DND-41 (cell line): ENCODE data around the gene CYP4F3.

Experiments used
- EZH2 ChIP-seq: IDR thresholded peaks from 3 replicates; pipeline ENCODE4 v1.6.1; 2012; ENCODE audit warnings: borderline replicate concordance, low read depth, mild to moderate bottlenecking, moderate library complexity, low read length, inconsistent platforms; ENCODE audit not compliant: severe bottlenecking
- TF ChIP-seq, protein P1 (sequence below): IDR thresholded peaks from 2 replicates; pipeline ENCODE4 v1.5.1; 2012; ENCODE audit warnings: borderline replicate concordance, low read length, moderate library complexity, mild to moderate bottlenecking; ENCODE audit not compliant: poor library complexity, severe bottlenecking; ENCODE audit errors: extremely low read depth

GRCh38 chr19:15701757-15702533, 61.2 kb downstream of the CYP4F3 start:
- TF ChIP-seq EZH2, result no peak
- TF ChIP-seq, protein P1, sequence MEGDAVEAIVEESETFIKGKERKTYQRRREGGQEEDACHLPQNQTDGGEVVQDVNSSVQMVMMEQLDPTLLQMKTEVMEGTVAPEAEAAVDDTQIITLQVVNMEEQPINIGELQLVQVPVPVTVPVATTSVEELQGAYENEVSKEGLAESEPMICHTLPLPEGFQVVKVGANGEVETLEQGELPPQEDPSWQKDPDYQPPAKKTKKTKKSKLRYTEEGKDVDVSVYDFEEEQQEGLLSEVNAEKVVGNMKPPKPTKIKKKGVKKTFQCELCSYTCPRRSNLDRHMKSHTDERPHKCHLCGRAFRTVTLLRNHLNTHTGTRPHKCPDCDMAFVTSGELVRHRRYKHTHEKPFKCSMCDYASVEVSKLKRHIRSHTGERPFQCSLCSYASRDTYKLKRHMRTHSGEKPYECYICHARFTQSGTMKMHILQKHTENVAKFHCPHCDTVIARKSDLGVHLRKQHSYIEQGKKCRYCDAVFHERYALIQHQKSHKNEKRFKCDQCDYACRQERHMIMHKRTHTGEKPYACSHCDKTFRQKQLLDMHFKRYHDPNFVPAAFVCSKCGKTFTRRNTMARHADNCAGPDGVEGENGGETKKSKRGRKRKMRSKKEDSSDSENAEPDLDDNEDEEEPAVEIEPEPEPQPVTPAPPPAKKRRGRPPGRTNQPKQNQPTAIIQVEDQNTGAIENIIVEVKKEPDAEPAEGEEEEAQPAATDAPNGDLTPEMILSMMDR, result no peak
